GM12878 (cell line): ENCODE data around the gene NEK8. TPM values are rescaled to one million over a fixed set of nuclear protein-coding genes. Genes with fewer than 3 reads are reported as not detected.

ENCODE experiments used
- ATF2 ChIP-seq: IDR thresholded peaks from 2 replicates; pipeline ENCODE4 v1.6.1; 2012; ENCODE audit warnings: low read length, inconsistent platforms
- BCLAF1 ChIP-seq: fragments of 450-650 bp; IDR thresholded peaks from 2 replicates; pipeline ENCODE4 v1.6.1; 2017; ENCODE audit warnings: antibody characterized with exemption, mild to moderate bottlenecking, moderate library complexity
- BRCA1 ChIP-seq: IDR thresholded peaks from 2 replicates; pipeline ENCODE4 v1.6.1; 2011; ENCODE audit warnings: low read depth, low read length, improper control_type of control experiment
- GATAD2B ChIP-seq: fragments of 450-650 bp; conservative IDR thresholded peaks from 2 replicates; pipeline ENCODE4 v1.6.1; 2017; ENCODE audit warnings: low read depth, mild to moderate bottlenecking, moderate library complexity
- HDGF ChIP-seq: fragments of 450-650 bp; IDR thresholded peaks from 2 replicates; pipeline ENCODE4 v1.6.1; 2016; ENCODE audit warnings: antibody characterized with exemption
- MEF2A ChIP-seq: IDR thresholded peaks from 2 replicates; pipeline ENCODE4 v1.6.1; 2011; ENCODE audit warnings: low read depth, mild to moderate bottlenecking, low read length, moderate library complexity; ENCODE audit not compliant: insufficient read depth
- MLLT1 ChIP-seq: fragments of 450-650 bp; IDR thresholded peaks from 2 replicates; pipeline ENCODE4 v1.6.1; 2016; ENCODE audit warnings: mild to moderate bottlenecking
- NBN ChIP-seq: fragments of 450-650 bp; IDR thresholded peaks from 2 replicates; pipeline ENCODE4 v1.6.1; 2016
- NFXL1 ChIP-seq: fragments of 450-650 bp; IDR thresholded peaks from 2 replicates; pipeline ENCODE4 v1.6.1; 2017; ENCODE audit warnings: antibody characterized with exemption, mild to moderate bottlenecking, borderline replicate concordance
- REST ChIP-seq: IDR thresholded peaks from 2 replicates; pipeline ENCODE4 v1.6.1; 2012; ENCODE audit warnings: mild to moderate bottlenecking, low read depth, low read length
- SKIL ChIP-seq: fragments of 450-650 bp; IDR thresholded peaks from 2 replicates; pipeline ENCODE4 v1.6.1; 2017; ENCODE audit warnings: mild to moderate bottlenecking, low read depth, inconsistent platforms; ENCODE audit not compliant: poor library complexity, severe bottlenecking
- SMAD5 ChIP-seq: IDR thresholded peaks from 2 replicates; pipeline ENCODE4 v1.6.1; 2016; ENCODE audit warnings: antibody characterized with exemption, low read depth
- SP1 ChIP-seq: IDR thresholded peaks from one replicate; pipeline ENCODE4 v1.6.1; 2011; ENCODE audit warnings: low read depth, low read length
- YY1 ChIP-seq: IDR thresholded peaks from 2 replicates; pipeline ENCODE4 v1.6.1; 2011; ENCODE audit warnings: low read depth, mild to moderate bottlenecking, low read length
- ZNF384 ChIP-seq: IDR thresholded peaks from 2 replicates; pipeline ENCODE4 v1.6.1; 2012; ENCODE audit warnings: low read depth, mild to moderate bottlenecking, low read length, improper control_type of control experiment, borderline replicate concordance
- ZNF622 ChIP-seq: fragments of 450-650 bp; IDR thresholded peaks from 2 replicates; pipeline ENCODE4 v1.6.1; 2017; ENCODE audit warnings: mild to moderate bottlenecking, inconsistent platforms
- polyA plus RNA-seq, 11 experiments: library from polyadenylated mRNA; depleted of rRNA in 4 of 11; unstranded in 6 of 11; stranded (reverse) in 5 of 11; fragments of >200 nt; fragmentation: Nextera tagmentation in 4 of 11; fragmentation: Illumina TruSeq in 1 of 11; extraction: Ambion mirVana in 4 of 11; extraction: Trizol in 1 of 11; gene quantifications; 1 replicate in 1 of 11; 2 replicates in 10 of 11; pipeline versions ENCODE4 v1.2.1 to v1.2.3, GENCODE V29; 2011 to 2016; ENCODE audit warnings: inconsistent platforms in 2 of 11, missing spikeins in 2 of 11, low read depth in 1 of 11
- total RNA-seq, 4 experiments: library from RNA; depleted of rRNA in 3 of 4; stranded (reverse); fragments of >200 nt in 3 of 4; fragmentation: Illumina TruSeq in 1 of 4; extraction: Trizol in 1 of 4; gene quantifications; 2 replicates each; pipeline versions ENCODE4 v1.2.1 to v1.2.3, GENCODE V29; 2013 to 2021

The NEK8 gene
- total and polyA plus RNA-seq, 10 of the 15 experiments (the other 5 are each of a cell fraction or from before 2014, with no cell fraction given), result 2.3 to 14.3 (median 9.4) TPM

- TF ChIP-seq BCLAF1 (no peak), BRCA1 (peak; percentile 13), YY1 (0 out of 2 replicates have a peak, but pooled peaks have one; percentile 42), SMAD5 (peak; percentile 87; the same call in 1 of the 2 replicates), ZNF622 (no peak), NBN (peak; percentile 62; the same call in 1 of the 2 replicates), MLLT1 (peak; percentile 61), ZNF384 (no peak), GATAD2B (peak; percentile 52; the same call in 1 of the 2 replicates), HDGF (peak; percentile 80), REST (0 out of 2 replicates have a peak, but pooled peaks have one; percentile 16), SP1 (peak; percentile 68), MEF2A (0 out of 2 replicates have a peak, but pooled peaks have one; percentile 29), NFXL1 (no peak), SKIL (peak; percentile 21), ATF2 (no peak)
Observed at GRCh38 chr17:28737770-28738679, 9.4 kb downstream of the NEK8 start (continued).
